SU-DHL-6 (cell line): Measurements from ENCODE around the gene ONECUT1.
"Not testable (repeated sequence)": the region's sequence is repeated elsewhere in the genome, so short reads cannot be mapped to it uniquely, and the experiment has no call there.

Experiments used
- H2AFZ ChIP-seq: fragments of 200-600 bp; sonication (generic); 2 replicates; pipeline ENCODE4 v1.6.1; 2014; ENCODE audit warnings: low read depth, mild to moderate bottlenecking, moderate library complexity, mixed read lengths, antibody characterized with exemption, low read length; ENCODE audit not compliant: severe bottlenecking
- H3F3A ChIP-seq: fragments of 200-600 bp; shearing (Covaris generic); 2 replicates; pipeline ENCODE4 v1.6.0; 2016; ENCODE audit warnings: antibody characterized with exemption, mild to moderate bottlenecking; ENCODE audit not compliant: insufficient read depth
- H3K27ac ChIP-seq: fragments of 200-600 bp; sonication (generic); 2 replicates; pipeline ENCODE4 v1.5.1; 2016; ENCODE audit warnings: low read depth, mild to moderate bottlenecking, low read length, moderate library complexity, mixed read lengths
- H3K27me3 ChIP-seq: fragments of 200-600 bp; sonication (generic), shearing (Covaris generic); 2 replicates; pipeline ENCODE4 v1.6.0; 2014; ENCODE audit warnings: mild to moderate bottlenecking, low read length
- H3K36me3 ChIP-seq: fragments of 200-600 bp; sonication (generic); 2 replicates; pipeline ENCODE4 v1.6.1; 2014; ENCODE audit warnings: mild to moderate bottlenecking, low read length, mixed read lengths
- H3K4me2 ChIP-seq: fragments of 300-600, 200-600 bp; shearing (Covaris generic), sonication (generic); 2 replicates; pipeline ENCODE4 v1.6.0; 2014; ENCODE audit warnings: low read length, low read depth, mild to moderate bottlenecking; ENCODE audit not compliant: poor library complexity, severe bottlenecking
- H3K4me3 ChIP-seq: fragments of 200-600 bp; sonication (generic); 2 replicates; pipeline ENCODE4 v1.5.1; 2014; ENCODE audit warnings: antibody characterized with exemption, low read length, mild to moderate bottlenecking, mixed read lengths; ENCODE audit not compliant: insufficient read depth, poor library complexity, severe bottlenecking
- H3K79me2 ChIP-seq: fragments of 200-600 bp; sonication (generic); 2 replicates; pipeline ENCODE4 v1.6.1; 2014; ENCODE audit warnings: mild to moderate bottlenecking, low read length, moderate library complexity; ENCODE audit not compliant: insufficient read depth
- H3K9ac ChIP-seq: fragments of 200-600 bp; sonication (generic); 2 replicates; pipeline ENCODE4 v1.7.0; 2014; ENCODE audit warnings: mild to moderate bottlenecking, low read length
- H3K9me2 ChIP-seq: fragments of 200-600 bp; sonication (generic); replicated peaks from 2 replicates; pipeline ENCODE4 v1.6.1; 2014; ENCODE audit warnings: low read length; ENCODE audit not compliant: insufficient read depth
- H3K9me3 ChIP-seq: fragments of 200-600 bp; sonication (generic); 2 replicates; pipeline ENCODE4 v1.6.1; 2014; ENCODE audit warnings: low read length, mixed read lengths; ENCODE audit not compliant: insufficient read depth
- H4K20me1 ChIP-seq: fragments of 200-600 bp; sonication (generic); 2 replicates; pipeline ENCODE4 v1.6.1; 2014; ENCODE audit warnings: low read depth, mild to moderate bottlenecking, antibody characterized with exemption, low read length, moderate library complexity, mixed read lengths
- EZH2phosphoT487 ChIP-seq: fragments of 200-600 bp; sonication (generic), shearing (Covaris generic); conservative IDR thresholded peaks from 2 replicates; pipeline ENCODE4 v1.6.1; 2018; ENCODE audit warnings: mild to moderate bottlenecking, antibody characterized with exemption, low read length, moderate library complexity, mixed read lengths
- TF ChIP-seq, protein P1 (sequence below): fragments of 200-600 bp; sonication (generic); IDR thresholded peaks from one replicate; pipeline ENCODE4 v1.5.1; 2017; ENCODE audit warnings: antibody characterized with exemption, mild to moderate bottlenecking, low read length, moderate library complexity; ENCODE audit not compliant: insufficient read depth, poor library complexity, severe bottlenecking

ONECUT1 gene

GRCh38 chr15:52819253-52819652 is 29.1 kb upstream of the ONECUT1 start:
- H3K27me3 ChIP-seq: no peaks in the 10 kb centered on the region
- no peak overlapping the region for H3K4me2 ChIP-seq
- no peak overlapping the region for H2AFZ ChIP-seq
- no peak overlapping the region for H3K4me3 ChIP-seq
- no peaks in the 10 kb centered on the region for H3K9me2 ChIP-seq
- no peaks in the 10 kb centered on the region for H4K20me1 ChIP-seq
- H3K9ac ChIP-seq: no peak overlapping the region
- H3K79me2 ChIP-seq: no peaks in the 10 kb centered on the region
- H3K27ac ChIP-seq: no peak overlapping the region
- H3K9me3 ChIP-seq: no peaks in the 10 kb centered on the region
- H3K36me3 ChIP-seq: no peaks in the 10 kb centered on the region
- no peaks in the 10 kb centered on the region for H3F3A ChIP-seq
- no peak for TF ChIP-seq EZH2phosphoT487

GRCh38 chr15:52815899-52816298 is 25.8 kb upstream of the ONECUT1 start:
- not testable (repeated sequence) for H3K79me2 ChIP-seq, H3K36me3 ChIP-seq, H3K4me3 ChIP-seq, H2AFZ ChIP-seq, H3K4me2 ChIP-seq, H3K9me2 ChIP-seq, H3K9ac ChIP-seq, H3K9me3 ChIP-seq, H4K20me1 ChIP-seq, H3F3A ChIP-seq, H3K27ac ChIP-seq, H3K27me3 ChIP-seq

- Histone ChIP-seq H3K27ac (no peak overlapping the region), H3F3A (no peaks in the 10 kb centered on the region), H3K79me2 (no peaks in the 10 kb centered on the region), H3K27me3 (no peaks in the 10 kb centered on the region), H3K9ac (no peak overlapping the region), H3K36me3 (no peaks in the 10 kb centered on the region), H3K9me2 (no peaks in the 10 kb centered on the region), H3K4me2 (no peak overlapping the region), H2AFZ (no peak overlapping the region), H4K20me1 (no peaks in the 10 kb centered on the region), H3K9me3 (no peaks in the 10 kb centered on the region), H3K4me3 (no peak overlapping the region)
- TF ChIP-seq EZH2phosphoT487: no peak
- TF ChIP-seq, protein P1, sequence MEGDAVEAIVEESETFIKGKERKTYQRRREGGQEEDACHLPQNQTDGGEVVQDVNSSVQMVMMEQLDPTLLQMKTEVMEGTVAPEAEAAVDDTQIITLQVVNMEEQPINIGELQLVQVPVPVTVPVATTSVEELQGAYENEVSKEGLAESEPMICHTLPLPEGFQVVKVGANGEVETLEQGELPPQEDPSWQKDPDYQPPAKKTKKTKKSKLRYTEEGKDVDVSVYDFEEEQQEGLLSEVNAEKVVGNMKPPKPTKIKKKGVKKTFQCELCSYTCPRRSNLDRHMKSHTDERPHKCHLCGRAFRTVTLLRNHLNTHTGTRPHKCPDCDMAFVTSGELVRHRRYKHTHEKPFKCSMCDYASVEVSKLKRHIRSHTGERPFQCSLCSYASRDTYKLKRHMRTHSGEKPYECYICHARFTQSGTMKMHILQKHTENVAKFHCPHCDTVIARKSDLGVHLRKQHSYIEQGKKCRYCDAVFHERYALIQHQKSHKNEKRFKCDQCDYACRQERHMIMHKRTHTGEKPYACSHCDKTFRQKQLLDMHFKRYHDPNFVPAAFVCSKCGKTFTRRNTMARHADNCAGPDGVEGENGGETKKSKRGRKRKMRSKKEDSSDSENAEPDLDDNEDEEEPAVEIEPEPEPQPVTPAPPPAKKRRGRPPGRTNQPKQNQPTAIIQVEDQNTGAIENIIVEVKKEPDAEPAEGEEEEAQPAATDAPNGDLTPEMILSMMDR: no peak
These were observed 18.9 kb upstream of the ONECUT1 start for GRCh38 chr15:52808996-52809395.

- H3K9me3 ChIP-seq: no peaks in the 10 kb centered on the region
- TF ChIP-seq, protein P1: no peak
- no peak for TF ChIP-seq EZH2phosphoT487
- H3K79me2 ChIP-seq: no peaks in the 10 kb centered on the region
- no peak overlapping the region for H2AFZ ChIP-seq
- H3K36me3 ChIP-seq: no peaks in the 10 kb centered on the region
- H3K4me2 ChIP-seq: no peak overlapping the region
- no peak overlapping the region for H3K9ac ChIP-seq
- no peaks in the 10 kb centered on the region for H4K20me1 ChIP-seq
- no peak overlapping the region for H3K27ac ChIP-seq
- no peak overlapping the region for H3K4me3 ChIP-seq
- no peaks in the 10 kb centered on the region for H3K9me2 ChIP-seq
- H3F3A ChIP-seq: no peaks in the 10 kb centered on the region
- H3K27me3 ChIP-seq: no peaks in the 10 kb centered on the region
These were observed 18.3 kb upstream of the ONECUT1 start for GRCh38 chr15:52808441-52808840.
